ENCODE data around the gene SAMSN1.
"Not testable (repeated sequence)": the region's sequence is repeated elsewhere in the genome, so short reads cannot be mapped to it uniquely, and the experiment has no call there.

Gene SAMSN1

GRCh38 chr21:14566894-14567293 is 20.8 kb upstream of the SAMSN1 start:
- DNase-seq = no peak
- peak; percentile 29 for ATAC-seq

GRCh38 chr21:14562959-14563358 is 16.8 kb upstream of the SAMSN1 start:
- ATAC-seq (no peak), DNase-seq (no peak)

GRCh38 chr21:14560555-14560954 is 14.4 kb upstream of the SAMSN1 start:
- DNase-seq = no peak
- peak; percentile 56 for ATAC-seq

GRCh38 chr21:14560139-14560538 is 14.0 kb upstream of the SAMSN1 start:
- DNase-seq (no peak), ATAC-seq (no peak)

- ATAC-seq = peak; percentile 55
- no peak for DNase-seq
These were observed 13.0 kb upstream of the SAMSN1 start for GRCh38 chr21:14559102-14559501.

- ATAC-seq = no peak
These were observed 11.3 kb upstream of the SAMSN1 start for GRCh38 chr21:14557413-14557812.

GRCh38 chr21:14554948-14555347 is 8.8 kb upstream of the SAMSN1 start:
- ATAC-seq (peak; percentile 92), DNase-seq (no peak)

More at GRCh38 chr21:14557413-14557812, 11.3 kb upstream of the SAMSN1 start:
- no peak for DNase-seq

GRCh38 chr21:14553422-14553821 is 7.3 kb upstream of the SAMSN1 start:
- DNase-seq (no peak), ATAC-seq (no peak)

- ATAC-seq = no peak
These were observed 5.6 kb upstream of the SAMSN1 start for GRCh38 chr21:14551741-14552140.

GRCh38 chr21:14550135-14550534 is 4.0 kb upstream of the SAMSN1 start:
- ATAC-seq (no peak), DNase-seq (no peak)

More at GRCh38 chr21:14551741-14552140, 5.6 kb upstream of the SAMSN1 start:
- DNase-seq = no peak

- DNase-seq (no peak), ATAC-seq (no peak)
These were observed 2.7 kb upstream of the SAMSN1 start for GRCh38 chr21:14548779-14549178.

- DNase-seq (no peak), ATAC-seq (peak; percentile 62)
These were observed 1.9 kb upstream of the SAMSN1 start for GRCh38 chr21:14547834-14548513.

- DNase-seq, ATAC-seq: not testable (repeated sequence)
These were observed 604 bp upstream of the SAMSN1 start for GRCh38 chr21:14546719-14547118.

GRCh38 chr21:14543983-14544382 is 2.1 kb downstream of the SAMSN1 start:
- ATAC-seq = no peak
- DNase-seq = no peak

GRCh38 chr21:14542638-14543037 is 3.5 kb downstream of the SAMSN1 start:
- ATAC-seq (no peak), DNase-seq (no peak)

GRCh38 chr21:14541841-14542490 is 4.1 kb downstream of the SAMSN1 start:
- DNase-seq (no peak), ATAC-seq (peak; percentile 49)

GRCh38 chr21:14538483-14538882 is 7.6 kb downstream of the SAMSN1 start:
- DNase-seq (no peak), ATAC-seq (peak; percentile 33)

GRCh38 chr21:14536929-14537328 is 9.2 kb downstream of the SAMSN1 start:
- DNase-seq (no peak), ATAC-seq (no peak)

- DNase-seq = no peak
- ATAC-seq = no peak
These were observed 10.4 kb downstream of the SAMSN1 start for GRCh38 chr21:14535702-14536101.

GRCh38 chr21:14533499-14534428 is 12.4 kb downstream of the SAMSN1 start:
- DNase-seq = no peak
- peak; percentile 75 for ATAC-seq

GRCh38 chr21:14531757-14532316 is 14.3 kb downstream of the SAMSN1 start:
- DNase-seq = peak; percentile 43

GRCh38 chr21:14530592-14530991 is 15.5 kb downstream of the SAMSN1 start:
- ATAC-seq (no peak), DNase-seq (no peak)

More at GRCh38 chr21:14531757-14532316, 14.3 kb downstream of the SAMSN1 start:
- ATAC-seq = peak; percentile 33

Measured in stimulated activated naive CD8-positive, alpha-beta T cell treated with anti-CD3 and anti-CD28 coated beads, Interleukin-15, Interleukin-2, amounts not matched to agents 100 U/mL and 50 U/mL, for 24 hours (primary cell).